CD8-positive, alpha-beta memory T cell (primary cell): ENCODE results near the gene ANO1. TPM values are rescaled to one million over a fixed set of nuclear protein-coding genes. Genes with fewer than 3 reads are reported as not detected.
A peak's percentile ranks its signal among the peaks of the same experiment; 100 is the strongest.

Experiments used
- CTCF ChIA-PET: fragments of 350-600 bp; sonication (Branson Sonifier 250); formaldehyde crosslinking; loops from one replicate; lab custom pipeline; 2021; ENCODE audit warnings: antibody characterized with exemption; lab: Charles Lee
- POLR2A ChIA-PET: fragments of 350-600 bp; sonication (Branson Sonifier 250); formaldehyde crosslinking; loops from one replicate; lab custom pipeline; 2021; ENCODE audit warnings: antibody characterized with exemption; lab: Charles Lee
- DNase-seq, 5 donors: peaks; one replicate each; pipeline versions ENCODE4 v3.0.0 to v3.0.0-alpha.2; 2020 to 2022; ENCODE audit warnings: mixed read lengths in 1 of 5
- H3K27ac ChIP-seq: one replicate; pipeline ENCODE4 v1.7.0; 2013; ENCODE audit warnings: low read depth, mild to moderate bottlenecking, low read length, moderate library complexity
- H3K27me3 ChIP-seq: 2 replicates; pipeline ENCODE4 v1.7.0; 2013; ENCODE audit warnings: low read length, mild to moderate bottlenecking; ENCODE audit not compliant: insufficient read depth, poor library complexity, severe bottlenecking
- H3K36me3 ChIP-seq: 2 replicates; pipeline ENCODE4 v1.7.0; 2013; ENCODE audit warnings: mild to moderate bottlenecking, low read length, moderate library complexity; ENCODE audit not compliant: insufficient read depth
- H3K4me1 ChIP-seq: 2 replicates; pipeline ENCODE4 v1.7.0; 2013; ENCODE audit warnings: mild to moderate bottlenecking, low read length, moderate library complexity; ENCODE audit not compliant: insufficient read depth
- H3K4me3 ChIP-seq: 2 replicates; pipeline ENCODE4 v1.7.0; 2013; ENCODE audit warnings: mild to moderate bottlenecking, low read length
- H3K9me3 ChIP-seq: 2 replicates; pipeline ENCODE4 v1.7.0; 2013; ENCODE audit warnings: mild to moderate bottlenecking, low read length
- H3K27ac Mint-ChIP-seq, 8 donors: one replicate each; pipeline ENCODE4 v1.8.0; 2020 to 2021; ENCODE audit warnings: mixed read lengths in 8 of 8, mild to moderate bottlenecking in 6 of 8, inconsistent platforms in 3 of 8, moderate library complexity in 3 of 8
- H3K27me3 Mint-ChIP-seq, 2 donors: one replicate each; pipeline ENCODE4 v1.8.0; 2020 to 2021; ENCODE audit warnings: mixed read lengths in 2 of 2, mild to moderate bottlenecking in 1 of 2, moderate library complexity in 1 of 2
- H3K36me3 Mint-ChIP-seq, 3 donors: one replicate each; pipeline ENCODE4 v1.8.0; 2020 to 2021; ENCODE audit warnings: mixed read lengths in 3 of 3, inconsistent platforms in 1 of 3, mild to moderate bottlenecking in 1 of 3
- H3K4me1 Mint-ChIP-seq, 3 donors: one replicate each; pipeline ENCODE4 v1.8.0; 2020 to 2021; ENCODE audit warnings: mixed read lengths in 3 of 3, inconsistent platforms in 1 of 3, mild to moderate bottlenecking in 1 of 3
- H3K4me3 Mint-ChIP-seq, 7 donors: one replicate each; pipeline ENCODE4 v1.8.0; 2020 to 2021; ENCODE audit warnings: mixed read lengths in 7 of 7, mild to moderate bottlenecking in 6 of 7, moderate library complexity in 4 of 7, inconsistent platforms in 2 of 7
- H3K9me3 Mint-ChIP-seq, 5 donors: one replicate each; pipeline ENCODE4 v1.8.0; 2020 to 2022; ENCODE audit warnings: mixed read lengths in 5 of 5, mild to moderate bottlenecking in 3 of 5, moderate library complexity in 2 of 5, inconsistent platforms in 1 of 5
- polyA plus RNA-seq: library from polyadenylated mRNA; unstranded; fragments of 300-500 nt; fragmentation: Illumina TruSeq; gene quantifications from one replicate; pipeline ENCODE4 v1.2.3, GENCODE V29; 2021
- total RNA-seq, 2 experiments: library from RNA; stranded (reverse); gene quantifications; one replicate each; pipeline ENCODE4 v1.2.3, GENCODE V29; 2021

Gene ANO1
- total and polyA plus RNA-seq, 3 experiments from 2014 or later = not detected

GRCh38 chr11:70201882-70202861 lies 124.1 kb downstream of the ANO1 start:
- POLR2A ChIA-PET = no interaction called here
- H3K27ac ChIP-seq = peak overlapping the region; percentile 94
- Mint-ChIP-seq H3K27me3 (peaks cover 0 to 5% of the 10 kb centered on the region in 2 donors), H3K4me3 (peak overlapping the region; percentile 90 to 99 (median 97)), H3K36me3 (peaks cover 0 to 39% (median 5%) of the 10 kb centered on the region in 3 donors), H3K9me3 (no peaks in the 10 kb centered on the region), H3K27ac (peak overlapping the region; percentile 90 to 99 (median 94)), H3K4me1 (peaks cover 31 to 40% (median 40%) of the 10 kb centered on the region in 3 donors)
- H3K36me3 ChIP-seq = peaks cover 19% of the 10 kb centered on the region
- CTCF ChIA-PET = no interaction called here
- H3K4me3 ChIP-seq = peak overlapping the region; percentile 99
- no peaks in the 10 kb centered on the region for H3K27me3 ChIP-seq
- no peak for DNase-seq
- no peaks in the 10 kb centered on the region for H3K9me3 ChIP-seq
- H3K4me1 ChIP-seq = peaks cover 35% of the 10 kb centered on the region

GRCh38 chr11:70202920-70203750 lies 125.0 kb downstream of the ANO1 start, which contains the start of gene FADD:
Gene FADD, plus strand, starts transcription at chr11:70203296. Its CDS starts 164 bp downstream, at chr11:70203460.
- Histone ChIP-seq H3K9me3 (no peaks in the 10 kb centered on the region), H3K4me1 (peaks cover 40% of the 10 kb centered on the region), H3K36me3 (peaks cover 27% of the 10 kb centered on the region), H3K27ac (peak within 1 kb of the TSS; percentile 94), H3K4me3 (peak within 1 kb of the TSS; percentile 99), H3K27me3 (no peaks in the 10 kb centered on the region)
- H3K9me3 Mint-ChIP-seq = no peaks in the 10 kb centered on the region
- DNase-seq = peak; percentile 87 to 94 (median 87)
- peaks cover 0 to 5% of the 10 kb centered on the region in 2 donors for H3K27me3 Mint-ChIP-seq
- H3K36me3 Mint-ChIP-seq = peaks cover 0 to 49% (median 5%) of the 10 kb centered on the region in 3 donors
- peak within 1 kb of the TSS; percentile 91 to 99 (median 97) for H3K4me3 Mint-ChIP-seq
- POLR2A ChIA-PET = interaction anchor here (0.7 to 1.3 kb wide), 3 partner anchors 68 to 528 kb away, joined by 3 read pairs; partner anchors contain the start of genes LTO1 and PPFIA1
- peaks cover 35 to 50% (median 45%) of the 10 kb centered on the region in 3 donors for H3K4me1 Mint-ChIP-seq
- CTCF ChIA-PET = interaction anchor here (0.7 kb wide), 1 partner anchor 10 kb away, joined by 3 read pairs; no protein-coding TSS in a partner anchor
- peak within 1 kb of the TSS; percentile 95 to 99 (median 97) for H3K27ac Mint-ChIP-seq

GRCh38 chr11:70203751-70204465 lies 125.8 kb downstream of the ANO1 start:
- ChIA-PET POLR2A (interaction anchor here (1.0 to 1.3 kb wide), 2 partner anchors 67 to 529 kb away, joined by 3 read pairs; partner anchors contain the start of genes LTO1 and PPFIA1), CTCF (interaction anchor here (1.0 to 1.6 kb wide), 2 partner anchors 8 to 67 kb away, joined by 4 to 5 read pairs; partner anchors contain the start of gene PPFIA1)
- no peaks in the 10 kb centered on the region for H3K27me3 ChIP-seq
- peak; percentile 80 to 91 (median 84) for DNase-seq
- peak overlapping the region; percentile 95 to 99 (median 97) for H3K27ac Mint-ChIP-seq
- H3K4me1 Mint-ChIP-seq = peaks cover 41 to 57% (median 52%) of the 10 kb centered on the region in 3 donors
- H3K4me1 ChIP-seq = peaks cover 40% of the 10 kb centered on the region
- peak overlapping the region; percentile 94 for H3K27ac ChIP-seq
- H3K4me3 ChIP-seq = peak overlapping the region; percentile 99
- peaks cover 0 to 5% of the 10 kb centered on the region in 2 donors for H3K27me3 Mint-ChIP-seq
- no peaks in the 10 kb centered on the region for H3K9me3 Mint-ChIP-seq
- H3K9me3 ChIP-seq = no peaks in the 10 kb centered on the region
- peaks cover 31% of the 10 kb centered on the region for H3K36me3 ChIP-seq
- peak overlapping the region; percentile 91 to 99 (median 97) for H3K4me3 Mint-ChIP-seq
- H3K36me3 Mint-ChIP-seq = peaks cover 5 to 56% (median 9%) of the 10 kb centered on the region in 3 donors

GRCh38 chr11:70204466-70204799 lies 126.3 kb downstream of the ANO1 start:
- peaks cover 0 to 2% of the 10 kb centered on the region in 2 donors for H3K27me3 Mint-ChIP-seq
- H3K9me3 ChIP-seq = no peaks in the 10 kb centered on the region
- H3K4me1 ChIP-seq = peaks cover 40% of the 10 kb centered on the region
- H3K36me3 ChIP-seq = peaks cover 36% of the 10 kb centered on the region
- peak overlapping the region; percentile 95 to 99 (median 97) for H3K27ac Mint-ChIP-seq
- H3K27ac ChIP-seq = peak overlapping the region; percentile 94
- peak overlapping the region; percentile 91 to 99 (median 97) for H3K4me3 Mint-ChIP-seq
- H3K9me3 Mint-ChIP-seq = no peaks in the 10 kb centered on the region
- CTCF ChIA-PET = interaction anchor here (1.0 to 1.6 kb wide), 2 partner anchors 8 to 67 kb away, joined by 4 to 5 read pairs; partner anchors contain the start of gene PPFIA1
- H3K27me3 ChIP-seq = no peaks in the 10 kb centered on the region
- DNase-seq = no peak
- H3K4me1 Mint-ChIP-seq = peaks cover 46 to 63% (median 57%) of the 10 kb centered on the region in 3 donors
- H3K36me3 Mint-ChIP-seq = peaks cover 6 to 62% (median 12%) of the 10 kb centered on the region in 3 donors
- POLR2A ChIA-PET = no interaction called here
- H3K4me3 ChIP-seq = peak overlapping the region; percentile 99

GRCh38 chr11:70205049-70205725 lies 127.1 kb downstream of the ANO1 start:
- H3K27ac ChIP-seq = peak overlapping the region; percentile 94
- H3K36me3 ChIP-seq = peaks cover 36% of the 10 kb centered on the region
- Mint-ChIP-seq H3K9me3 (no peaks in the 10 kb centered on the region), H3K4me3 (peak overlapping the region; percentile 91 to 99 (median 97)), H3K4me1 (peaks cover 51 to 69% (median 58%) of the 10 kb centered on the region in 3 donors), H3K27ac (peak overlapping the region; percentile 95 to 99 (median 97)), H3K36me3 (peaks cover 6 to 68% (median 14%) of the 10 kb centered on the region in 3 donors), H3K27me3 (no peaks in the 10 kb centered on the region)
- DNase-seq = no peak
- ChIA-PET POLR2A (no interaction called here), CTCF (interaction anchor here (1.0 to 1.6 kb wide), 3 partner anchors 9 to 66 kb away, joined by 3 to 5 read pairs (median 4); partner anchors contain the start of gene PPFIA1)
- no peaks in the 10 kb centered on the region for H3K27me3 ChIP-seq
- H3K9me3 ChIP-seq = no peaks in the 10 kb centered on the region
- H3K4me3 ChIP-seq = peak overlapping the region; percentile 99
- peaks cover 40% of the 10 kb centered on the region for H3K4me1 ChIP-seq

- peaks cover 52 to 70% (median 58%) of the 10 kb centered on the region in 3 donors for H3K4me1 Mint-ChIP-seq
These were observed 127.6 kb downstream of the ANO1 start for GRCh38 chr11:70205766-70206165.

More at GRCh38 chr11:70205766-70206165, 127.6 kb downstream of the ANO1 start:
- POLR2A ChIA-PET = no interaction called here
- H3K36me3 ChIP-seq = peaks cover 36% of the 10 kb centered on the region
- no peaks in the 10 kb centered on the region for H3K27me3 ChIP-seq
- no peak overlapping the region for H3K4me3 ChIP-seq
- no peak for DNase-seq
- H3K4me1 ChIP-seq = peaks cover 40% of the 10 kb centered on the region
- CTCF ChIA-PET = interaction anchor here (1.2 to 2.0 kb wide), 2 partner anchors 8 to 10 kb away, joined by 3 to 5 read pairs; no protein-coding TSS in a partner anchor
- H3K27ac ChIP-seq = no peak overlapping the region
- Mint-ChIP-seq H3K27me3 (no peaks in the 10 kb centered on the region), H3K9me3 (no peaks in the 10 kb centered on the region), H3K4me3 (peak overlapping the region; percentile 62 to 99 (median 97)), H3K36me3 (peaks cover 6 to 70% (median 14%) of the 10 kb centered on the region in 3 donors), H3K27ac (peak overlapping the region; percentile 86 to 99 (median 97))
- no peaks in the 10 kb centered on the region for H3K9me3 ChIP-seq
